ENCODE data around the gene GADD45B.

Gene GADD45B

GRCh38 chr19:2519482-2519881, 43.6 kb downstream of the GADD45B start:
- DNase-seq: no peak

DNA sequence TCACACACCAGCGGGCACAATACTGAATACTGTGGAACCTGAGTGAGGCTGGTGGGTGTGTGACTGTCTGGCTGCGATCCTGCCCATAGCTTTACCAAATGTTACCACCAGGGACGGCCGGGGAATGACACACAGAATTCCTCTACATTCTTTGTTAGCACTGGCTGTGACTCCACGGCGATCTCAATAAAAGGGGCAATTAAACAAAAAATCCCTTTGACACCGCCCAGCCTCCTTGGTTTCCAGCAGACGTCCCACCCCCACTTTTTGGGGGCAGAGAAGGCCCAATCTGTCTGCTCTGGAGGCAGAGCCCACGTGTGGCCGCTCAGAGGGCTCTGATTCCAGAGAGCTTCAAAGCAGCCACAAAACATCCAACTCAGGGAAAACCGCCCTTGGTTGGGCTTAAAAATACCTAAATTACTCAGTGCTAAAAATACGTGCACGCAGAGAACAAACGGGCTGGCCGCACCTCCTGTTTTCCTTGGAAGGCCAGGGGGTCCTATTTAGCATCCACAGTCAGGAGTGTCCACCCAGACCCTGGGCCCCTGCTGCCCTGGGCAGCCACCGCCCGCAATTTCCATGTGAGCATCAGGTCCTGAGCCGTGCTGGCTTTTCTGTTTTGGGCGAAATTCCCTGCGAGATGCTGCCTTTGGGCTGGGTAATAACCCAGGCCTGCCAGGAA, 47.8 kb downstream of the GADD45B start:
- DNase-seq: no peak

DNA sequence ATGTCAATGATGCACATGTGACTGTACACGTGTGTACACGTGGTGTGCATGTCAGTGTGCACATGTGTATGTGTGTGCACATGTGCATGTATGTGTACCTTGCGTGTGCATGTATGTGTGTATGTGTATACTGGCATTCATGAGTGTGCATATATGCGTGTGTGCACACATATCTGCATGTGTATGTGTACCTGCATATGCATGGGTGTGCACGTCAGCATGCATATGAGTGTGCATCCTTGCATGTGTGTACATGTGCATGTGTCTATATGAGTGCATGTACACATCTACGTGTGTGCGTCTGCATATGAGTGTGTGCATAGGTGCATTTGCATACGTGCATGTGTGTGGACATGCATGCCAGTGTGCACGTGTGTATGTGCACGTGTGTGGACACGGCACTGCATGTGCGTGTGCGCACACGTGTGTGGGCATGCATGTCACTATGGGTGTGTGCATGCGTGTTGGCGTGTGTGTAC, 48.5 kb downstream of the GADD45B start:
- no peak for DNase-seq

GRCh38 chr19:2524840-2525723, 49.2 kb downstream of the GADD45B start:
- no peak for DNase-seq

- DNase-seq: no peak
Measured at GRCh38 chr19:2527171-2527570, 51.2 kb downstream of the GADD45B start.

GRCh38 chr19:2527686-2528085, 51.8 kb downstream of the GADD45B start:
- DNase-seq: no peak
